ENCODE data around the gene SLC4A4.

SLC4A4 gene

DNA sequence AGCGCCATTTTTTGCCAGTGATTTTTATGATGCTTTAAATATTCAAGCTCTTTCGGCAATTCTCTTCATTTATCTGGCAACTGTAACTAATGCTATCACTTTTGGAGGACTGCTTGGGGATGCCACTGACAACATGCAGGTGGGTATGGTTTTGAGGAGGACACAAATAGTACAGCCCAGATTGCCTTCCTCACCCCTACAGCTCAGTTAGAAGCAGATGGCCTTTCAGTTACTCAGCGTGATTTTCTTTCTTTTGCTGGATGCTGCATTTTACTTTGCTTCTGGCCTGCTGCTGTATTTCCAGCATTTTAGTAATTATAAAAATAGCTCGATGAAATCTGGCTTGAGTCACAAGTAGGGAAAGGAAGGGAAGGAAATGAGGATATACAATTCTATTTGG, 114.7 kb downstream of the SLC4A4 start:
- whole genome bisulfite sequencing, 2 donors (ENCODE audit: extremely low coverage in 2 of 2, insufficient read length in 2 of 2, insufficient replicate concordance in 1 of 2) = no CpG with 5 or more reads among the region's 4 CpGs
- no peak overlapping the region for H3K27ac ChIP-seq (replicated peaks; ENCODE audit: low read length)
- H3K27me3 ChIP-seq (ENCODE audit: control insufficient read depth in 3 of 3, insufficient read depth in 3 of 3, low read depth in 1 of 3, low read length in 3 of 3) = no peaks in the 10 kb centered on the region
- no peak overlapping the region for H3K9ac ChIP-seq (ENCODE audit: low read depth, low read length, poor library complexity)
- no peaks in the 10 kb centered on the region for H3K9me3 ChIP-seq (replicated peaks in 1 of 2; ENCODE audit: control insufficient read depth in 2 of 2, insufficient read depth in 1 of 2, low read depth in 1 of 2, low read length in 2 of 2)
- no peak overlapping the region for H2AFZ ChIP-seq (ENCODE audit: low read length)
- no peak overlapping the region for H4K91ac ChIP-seq (ENCODE audit: low read depth, low read length, poor library complexity)
- H3K36me3 ChIP-seq (replicated peaks in 1 of 2; ENCODE audit: control insufficient read depth in 2 of 2, insufficient read depth in 2 of 2, low read length in 2 of 2) = no peaks in the 10 kb centered on the region
- H3K4ac ChIP-seq (ENCODE audit: low read length) = no peak overlapping the region
- no peak overlapping the region for H4K8ac ChIP-seq (ENCODE audit: low read depth, low read length)
- no peak overlapping the region for H3K4me2 ChIP-seq (ENCODE audit: insufficient read depth, low read length, poor library complexity, severe bottlenecking)
- no peak overlapping the region for H3K18ac ChIP-seq (ENCODE audit: low read length)
- no peak overlapping the region for H2BK120ac ChIP-seq (ENCODE audit: low read depth, low read length)
- no peak for DNase-seq (ENCODE audit: low spot score)
- peaks cover 0 to 2% of the 10 kb centered on the region in 2 donors for H3K4me1 ChIP-seq (ENCODE audit: control insufficient read depth in 2 of 2, insufficient read depth in 1 of 2, low read depth in 1 of 2, low read length in 2 of 2)
- H3K14ac ChIP-seq (ENCODE audit: low read length) = no peak overlapping the region
- no peak overlapping the region for H3K23ac ChIP-seq (ENCODE audit: low read depth, low read length, poor library complexity)
- no peak overlapping the region for H2BK12ac ChIP-seq (ENCODE audit: low read length)
- H2AK5ac ChIP-seq (ENCODE audit: low read depth, low read length) = no peak overlapping the region
- no peaks in the 10 kb centered on the region for H3K79me1 ChIP-seq (ENCODE audit: low read depth, low read length)
- H2BK5ac ChIP-seq (ENCODE audit: low read length) = no peak overlapping the region
- H2BK15ac ChIP-seq (ENCODE audit: low read length) = no peak overlapping the region
- H3K4me3 ChIP-seq (ENCODE audit: low read length in 2 of 2) = no peak overlapping the region

DNA sequence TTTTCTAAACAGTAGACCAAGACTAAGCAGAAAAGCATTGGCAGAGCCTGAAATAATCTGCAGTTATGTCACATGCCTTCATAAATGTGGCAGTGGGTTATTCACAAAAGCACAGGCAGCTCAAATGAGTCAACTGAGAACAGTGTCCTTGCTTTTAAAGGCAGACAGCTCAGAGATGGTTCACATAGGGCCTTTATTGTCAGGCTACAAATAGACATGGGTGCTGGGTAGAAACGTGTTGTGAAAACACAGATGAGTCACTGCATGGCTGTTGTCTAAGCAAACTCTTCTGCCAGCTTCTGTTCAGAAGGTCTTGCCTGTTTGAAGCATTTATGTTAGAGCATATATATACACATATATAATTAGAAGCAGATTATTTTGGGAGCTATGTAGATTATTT, 118.0 kb downstream of the SLC4A4 start:
- no peak for DNase-seq (ENCODE audit: low spot score)
- H3K14ac ChIP-seq (ENCODE audit: low read length) = no peak overlapping the region
- no peak overlapping the region for H4K8ac ChIP-seq (ENCODE audit: low read depth, low read length)
- H3K9me3 ChIP-seq (replicated peaks in 1 of 2; ENCODE audit: control insufficient read depth in 2 of 2, insufficient read depth in 1 of 2, low read depth in 1 of 2, low read length in 2 of 2) = no peaks in the 10 kb centered on the region
- H3K4me3 ChIP-seq (ENCODE audit: low read length in 2 of 2) = no peak overlapping the region
- H2BK15ac ChIP-seq (ENCODE audit: low read length) = no peak overlapping the region
- no peak overlapping the region for H4K91ac ChIP-seq (ENCODE audit: low read depth, low read length, poor library complexity)
- H2AK5ac ChIP-seq (ENCODE audit: low read depth, low read length) = no peak overlapping the region
- no peak overlapping the region for H2BK120ac ChIP-seq (ENCODE audit: low read depth, low read length)
- WGBS, 2 donors (ENCODE audit: extremely low coverage in 2 of 2, insufficient read length in 2 of 2, insufficient replicate concordance in 1 of 2) = no CpG with 5 or more reads among the region's 1 CpG
- H2AFZ ChIP-seq (ENCODE audit: low read length) = peak overlapping the region; percentile 66
- H2BK5ac ChIP-seq (ENCODE audit: low read length) = no peak overlapping the region
- H3K27ac ChIP-seq (replicated peaks; ENCODE audit: low read length) = no peak overlapping the region
- H3K4me2 ChIP-seq (ENCODE audit: insufficient read depth, low read length, poor library complexity, severe bottlenecking) = no peak overlapping the region
- H3K36me3 ChIP-seq (replicated peaks in 1 of 2; ENCODE audit: control insufficient read depth in 2 of 2, insufficient read depth in 2 of 2, low read length in 2 of 2) = no peaks in the 10 kb centered on the region
- no peak overlapping the region for H2BK12ac ChIP-seq (ENCODE audit: low read length)
- H3K27me3 ChIP-seq (ENCODE audit: control insufficient read depth in 3 of 3, insufficient read depth in 3 of 3, low read depth in 1 of 3, low read length in 3 of 3) = no peaks in the 10 kb centered on the region
- H3K4me1 ChIP-seq (ENCODE audit: control insufficient read depth in 2 of 2, insufficient read depth in 1 of 2, low read depth in 1 of 2, low read length in 2 of 2) = peaks cover 0 to 2% of the 10 kb centered on the region in 2 donors
- no peak overlapping the region for H3K18ac ChIP-seq (ENCODE audit: low read length)
- H3K4ac ChIP-seq (ENCODE audit: low read length) = no peak overlapping the region
- no peaks in the 10 kb centered on the region for H3K79me1 ChIP-seq (ENCODE audit: low read depth, low read length)
- H3K23ac ChIP-seq (ENCODE audit: low read depth, low read length, poor library complexity) = no peak overlapping the region
- H3K9ac ChIP-seq (ENCODE audit: low read depth, low read length, poor library complexity) = no peak overlapping the region

DNA sequence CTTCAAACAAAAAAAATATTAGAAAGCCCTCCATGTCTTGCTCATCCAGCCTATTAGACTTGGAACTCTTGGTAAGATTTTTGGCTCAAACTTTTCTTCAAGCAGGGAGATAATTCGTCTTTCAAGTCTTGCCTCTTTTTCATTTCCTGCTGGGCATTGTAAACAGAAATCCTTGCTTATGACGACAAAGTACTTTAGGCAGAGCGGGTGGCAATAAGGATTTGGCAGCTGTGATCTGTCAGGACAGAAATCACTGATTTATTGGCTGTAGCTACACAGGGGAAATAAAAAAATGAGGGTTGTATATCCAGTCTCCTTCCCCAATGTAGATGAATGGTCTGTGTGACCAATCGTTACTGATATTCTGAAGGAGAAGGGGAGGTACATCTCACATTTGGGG, 121.6 kb downstream of the SLC4A4 start:
- Histone ChIP-seq H3K9me3 (replicated peaks in 1 of 2; ENCODE audit: control insufficient read depth in 2 of 2, insufficient read depth in 1 of 2, low read depth in 1 of 2, low read length in 2 of 2) (no peaks in the 10 kb centered on the region), H3K14ac (ENCODE audit: low read length) (no peak overlapping the region), H4K91ac (ENCODE audit: low read depth, low read length, poor library complexity) (no peak overlapping the region), H3K4me1 (ENCODE audit: control insufficient read depth in 2 of 2, insufficient read depth in 1 of 2, low read depth in 1 of 2, low read length in 2 of 2) (peaks cover 0 to 2% of the 10 kb centered on the region in 2 donors), H2AFZ (ENCODE audit: low read length) (no peak overlapping the region), H3K4me3 (ENCODE audit: low read length in 2 of 2) (no peak overlapping the region), H3K4me2 (ENCODE audit: insufficient read depth, low read length, poor library complexity, severe bottlenecking) (no peak overlapping the region), H2BK5ac (ENCODE audit: low read length) (no peak overlapping the region), H3K36me3 (replicated peaks in 1 of 2; ENCODE audit: control insufficient read depth in 2 of 2, insufficient read depth in 2 of 2, low read length in 2 of 2) (no peaks in the 10 kb centered on the region), H2BK120ac (ENCODE audit: low read depth, low read length) (no peak overlapping the region), H3K18ac (ENCODE audit: low read length) (no peak overlapping the region), H3K23ac (ENCODE audit: low read depth, low read length, poor library complexity) (no peak overlapping the region), H2AK5ac (ENCODE audit: low read depth, low read length) (no peak overlapping the region), H2BK15ac (ENCODE audit: low read length) (no peak overlapping the region), H2BK12ac (ENCODE audit: low read length) (no peak overlapping the region), H3K27ac (replicated peaks; ENCODE audit: low read length) (no peak overlapping the region), H4K8ac (ENCODE audit: low read depth, low read length) (no peak overlapping the region), H3K27me3 (ENCODE audit: control insufficient read depth in 3 of 3, insufficient read depth in 3 of 3, low read depth in 1 of 3, low read length in 3 of 3) (no peaks in the 10 kb centered on the region), H3K79me1 (ENCODE audit: low read depth, low read length) (no peaks in the 10 kb centered on the region), H3K9ac (ENCODE audit: low read depth, low read length, poor library complexity) (no peak overlapping the region), H3K4ac (ENCODE audit: low read length) (no peak overlapping the region)
- no CpG with 5 or more reads among the region's 4 CpGs for WGBS, 2 donors (ENCODE audit: extremely low coverage in 2 of 2, insufficient read length in 2 of 2, insufficient replicate concordance in 1 of 2)
- no peak for DNase-seq (ENCODE audit: low spot score)

DNA sequence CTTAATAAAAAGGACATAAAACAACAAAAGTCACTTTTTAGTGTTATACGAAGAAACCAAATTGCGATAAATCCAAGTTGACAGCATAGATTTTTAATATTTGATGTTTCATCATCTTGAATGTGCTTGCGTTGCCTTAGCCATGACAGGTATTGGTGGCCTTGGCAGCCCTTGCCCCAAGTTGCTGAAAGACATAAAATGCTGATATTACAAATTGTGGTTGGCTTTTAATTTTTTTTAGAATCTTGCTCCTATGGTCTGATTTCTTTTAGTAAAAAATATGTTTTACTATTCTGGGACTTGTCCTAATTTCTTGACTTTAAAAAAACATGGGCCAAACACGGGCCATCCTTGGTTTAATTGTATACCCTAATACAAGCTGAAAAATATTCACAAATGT, 122.6 kb downstream of the SLC4A4 start:
- H4K91ac ChIP-seq (ENCODE audit: low read depth, low read length, poor library complexity) = no peak overlapping the region
- no peak overlapping the region for H2AFZ ChIP-seq (ENCODE audit: low read length)
- no peaks in the 10 kb centered on the region for H3K27me3 ChIP-seq (ENCODE audit: control insufficient read depth in 3 of 3, insufficient read depth in 3 of 3, low read depth in 1 of 3, low read length in 3 of 3)
- no peak for DNase-seq (ENCODE audit: low spot score)
- H2BK15ac ChIP-seq (ENCODE audit: low read length) = no peak overlapping the region
- no peak overlapping the region for H2BK5ac ChIP-seq (ENCODE audit: low read length)
- no peak overlapping the region for H3K27ac ChIP-seq (replicated peaks; ENCODE audit: low read length)
- no peak overlapping the region for H3K23ac ChIP-seq (ENCODE audit: low read depth, low read length, poor library complexity)
- H3K4me2 ChIP-seq (ENCODE audit: insufficient read depth, low read length, poor library complexity, severe bottlenecking) = no peak overlapping the region
- no peak overlapping the region for H2BK12ac ChIP-seq (ENCODE audit: low read length)
- no peak overlapping the region for H4K8ac ChIP-seq (ENCODE audit: low read depth, low read length)
- no peak overlapping the region for H2AK5ac ChIP-seq (ENCODE audit: low read depth, low read length)
- H3K14ac ChIP-seq (ENCODE audit: low read length) = no peak overlapping the region
- no peak overlapping the region for H3K4ac ChIP-seq (ENCODE audit: low read length)
- peaks cover 0 to 2% of the 10 kb centered on the region in 2 donors for H3K4me1 ChIP-seq (ENCODE audit: control insufficient read depth in 2 of 2, insufficient read depth in 1 of 2, low read depth in 1 of 2, low read length in 2 of 2)
- H3K79me1 ChIP-seq (ENCODE audit: low read depth, low read length) = no peaks in the 10 kb centered on the region
- no peak overlapping the region for H2BK120ac ChIP-seq (ENCODE audit: low read depth, low read length)
- no CpG with 5 or more reads among the region's 4 CpGs for WGBS, 2 donors (ENCODE audit: extremely low coverage in 2 of 2, insufficient read length in 2 of 2, insufficient replicate concordance in 1 of 2)
- H3K18ac ChIP-seq (ENCODE audit: low read length) = no peak overlapping the region
- H3K4me3 ChIP-seq (ENCODE audit: low read length in 2 of 2) = no peak overlapping the region
- H3K36me3 ChIP-seq (replicated peaks in 1 of 2; ENCODE audit: control insufficient read depth in 2 of 2, insufficient read depth in 2 of 2, low read length in 2 of 2) = no peaks in the 10 kb centered on the region
- H3K9ac ChIP-seq (ENCODE audit: low read depth, low read length, poor library complexity) = no peak overlapping the region
- H3K9me3 ChIP-seq (replicated peaks in 1 of 2; ENCODE audit: control insufficient read depth in 2 of 2, insufficient read depth in 1 of 2, low read depth in 1 of 2, low read length in 2 of 2) = no peaks in the 10 kb centered on the region

Data from neuronal stem cell (in vitro differentiated cells).